ENCODE data around the gene EXOC4. TPM values are rescaled to one million over a fixed set of nuclear protein-coding genes. Genes with fewer than 3 reads are reported as not detected.

Gene EXOC4
- total and polyA plus RNA-seq, 2 experiments from 2014 or later = 23.9 to 51.7 TPM

- no peak overlapping the region for H3K27ac ChIP-seq
- H2AFZ ChIP-seq = no peak overlapping the region
- no peak for DNase-seq
- TF ChIP-seq EZH2phosphoT487 (IDR thresholded peaks at IDR 0.05; ENCODE audit: insufficient read depth, low read depth) (no peak), EZH2 (IDR thresholded peaks at IDR 0.05; ENCODE audit: insufficient read depth, poor library complexity, severe bottlenecking) (no peak)
- H3K4me1 ChIP-seq (ENCODE audit: insufficient read depth) = 0 out of 2 replicates have a peak, but pooled peaks cover 10% of the 10 kb centered on the region
- no peaks in the 10 kb centered on the region for H4K20me1 ChIP-seq (ENCODE audit: insufficient read depth)
- no peaks in the 10 kb centered on the region for H3K9me2 ChIP-seq (ENCODE audit: insufficient read depth)
- H3K4me2 ChIP-seq (ENCODE audit: unreplicated experiment) = no peak overlapping the region
- 66 to 75% methylated on average over 6 of the region's 6 CpGs for WGBS, 2 experiments (ENCODE audit: low coverage in 1 of 2, low lambda C conversion rate in 2 of 2, missing lambda C conversion rate in 2 of 2)
- in situ Hi-C loops (cut with MboI) = no loop called here
- H3K9ac ChIP-seq = no peak overlapping the region
- 0 out of 2 replicates have a peak, but pooled peaks cover 5% of the 10 kb centered on the region for H3K36me3 ChIP-seq (ENCODE audit: low read depth)
- no peaks in the 10 kb centered on the region for H3K27me3 ChIP-seq (replicated peaks; ENCODE audit: insufficient read depth)
- no peak overlapping the region for H3K4me3 ChIP-seq
- peaks cover 16% of the 10 kb centered on the region; the same call in 1 of the 2 replicates for H3K79me2 ChIP-seq (ENCODE audit: insufficient read depth)
- H3K9me3 ChIP-seq (ENCODE audit: low read depth) = no peaks in the 10 kb centered on the region
- peaks cover 6% of the 10 kb centered on the region; the same call in 1 of the 2 replicates for H3F3A ChIP-seq (ENCODE audit: insufficient read depth)
Measured at GRCh38 chr7:133293384-133294160, 40.7 kb downstream of the EXOC4 start.

- H3K9ac ChIP-seq = no peak overlapping the region
- no peaks in the 10 kb centered on the region for H3K27me3 ChIP-seq (replicated peaks; ENCODE audit: insufficient read depth)
- no peak overlapping the region for H3K27ac ChIP-seq
- no peaks in the 10 kb centered on the region for H4K20me1 ChIP-seq (ENCODE audit: insufficient read depth)
- 0 out of 2 replicates have a peak, but pooled peaks cover 10% of the 10 kb centered on the region for H3K4me1 ChIP-seq (ENCODE audit: insufficient read depth)
- H3K36me3 ChIP-seq (ENCODE audit: low read depth) = 0 out of 2 replicates have a peak, but pooled peaks cover 5% of the 10 kb centered on the region
- peaks cover 6% of the 10 kb centered on the region; the same call in 1 of the 2 replicates for H3F3A ChIP-seq (ENCODE audit: insufficient read depth)
- H3K9me3 ChIP-seq (ENCODE audit: low read depth) = no peaks in the 10 kb centered on the region
- no peak for TF ChIP-seq EZH2 (IDR thresholded peaks at IDR 0.05; ENCODE audit: insufficient read depth, poor library complexity, severe bottlenecking)
- TF ChIP-seq EZH2phosphoT487 (IDR thresholded peaks at IDR 0.05; ENCODE audit: insufficient read depth, low read depth) = no peak
- no peak overlapping the region for H3K4me2 ChIP-seq (ENCODE audit: unreplicated experiment)
- no peak overlapping the region for H3K4me3 ChIP-seq
- H3K9me2 ChIP-seq (ENCODE audit: insufficient read depth) = no peaks in the 10 kb centered on the region
- in situ Hi-C loops (cut with MboI) = no loop called here
- H2AFZ ChIP-seq = no peak overlapping the region
- peaks cover 16% of the 10 kb centered on the region; the same call in 1 of the 2 replicates for H3K79me2 ChIP-seq (ENCODE audit: insufficient read depth)
- no peak for DNase-seq
Measured at GRCh38 chr7:133294234-133294633, 41.4 kb downstream of the EXOC4 start.

- H3K27ac ChIP-seq = no peak overlapping the region
- no peaks in the 10 kb centered on the region for H3K9me3 ChIP-seq (ENCODE audit: low read depth)
- in situ Hi-C loops (cut with MboI) = no loop called here
- H2AFZ ChIP-seq = no peak overlapping the region
- 0 out of 2 replicates have a peak, but pooled peaks cover 2% of the 10 kb centered on the region for H3K4me1 ChIP-seq (ENCODE audit: insufficient read depth)
- H3F3A ChIP-seq (ENCODE audit: insufficient read depth) = no peaks in the 10 kb centered on the region
- no peak overlapping the region for H3K4me3 ChIP-seq
- DNase-seq = no peak
- no peak overlapping the region for H3K4me2 ChIP-seq (ENCODE audit: unreplicated experiment)
- 0 out of 2 replicates have a peak, but pooled peaks cover 5% of the 10 kb centered on the region for H3K36me3 ChIP-seq (ENCODE audit: low read depth)
- H3K9me2 ChIP-seq (ENCODE audit: insufficient read depth) = no peaks in the 10 kb centered on the region
- 97 to 99% methylated on average over 3 of the region's 3 CpGs for WGBS, 2 experiments (ENCODE audit: low coverage in 1 of 2, low lambda C conversion rate in 2 of 2, missing lambda C conversion rate in 2 of 2)
- no peaks in the 10 kb centered on the region for H3K27me3 ChIP-seq (replicated peaks; ENCODE audit: insufficient read depth)
- H3K79me2 ChIP-seq (ENCODE audit: insufficient read depth) = peaks cover 19% of the 10 kb centered on the region; the same call in 1 of the 2 replicates
- H4K20me1 ChIP-seq (ENCODE audit: insufficient read depth) = no peaks in the 10 kb centered on the region
- no peak for TF ChIP-seq EZH2phosphoT487 (IDR thresholded peaks at IDR 0.05; ENCODE audit: insufficient read depth, low read depth)
- TF ChIP-seq EZH2 (IDR thresholded peaks at IDR 0.05; ENCODE audit: insufficient read depth, poor library complexity, severe bottlenecking) = no peak
- H3K9ac ChIP-seq = no peak overlapping the region
Measured at GRCh38 chr7:133295484-133295883, 42.6 kb downstream of the EXOC4 start.

DNA sequence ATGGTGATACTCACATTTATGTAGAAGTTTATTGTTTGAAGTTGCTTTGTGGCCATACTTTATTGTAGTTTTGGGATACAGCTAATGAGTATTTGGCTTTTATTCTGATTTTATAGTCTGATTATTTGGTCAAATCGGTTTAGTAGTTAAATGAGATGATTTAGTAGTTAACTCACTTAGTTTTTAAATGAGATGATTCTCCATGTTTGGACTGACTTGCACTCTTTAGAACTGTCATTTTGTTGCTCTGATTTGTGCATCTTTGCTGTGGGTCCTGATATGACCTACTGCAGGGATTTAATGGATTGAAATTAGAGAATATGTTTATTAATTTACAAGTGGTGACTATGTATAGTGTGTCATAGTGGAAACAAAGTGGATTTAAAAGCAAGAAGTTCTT is 44.2 kb downstream of the EXOC4 start:
- H4K20me1 ChIP-seq (ENCODE audit: insufficient read depth) = no peaks in the 10 kb centered on the region
- H3K9ac ChIP-seq = no peak overlapping the region
- peaks cover 19% of the 10 kb centered on the region; the same call in 1 of the 2 replicates for H3K79me2 ChIP-seq (ENCODE audit: insufficient read depth)
- no peaks in the 10 kb centered on the region for H3K27me3 ChIP-seq (replicated peaks; ENCODE audit: insufficient read depth)
- no peaks in the 10 kb centered on the region for H3K9me2 ChIP-seq (ENCODE audit: insufficient read depth)
- no peak overlapping the region for H2AFZ ChIP-seq
- no peaks in the 10 kb centered on the region for H3K36me3 ChIP-seq (ENCODE audit: low read depth)
- no peak for TF ChIP-seq EZH2phosphoT487 (IDR thresholded peaks at IDR 0.05; ENCODE audit: insufficient read depth, low read depth)
- no peak for TF ChIP-seq EZH2 (IDR thresholded peaks at IDR 0.05; ENCODE audit: insufficient read depth, poor library complexity, severe bottlenecking)
- H3K4me1 ChIP-seq (ENCODE audit: insufficient read depth) = no peaks in the 10 kb centered on the region
- H3F3A ChIP-seq (ENCODE audit: insufficient read depth) = no peaks in the 10 kb centered on the region
- in situ Hi-C loops (cut with MboI) = no loop called here
- H3K9me3 ChIP-seq (ENCODE audit: low read depth) = no peaks in the 10 kb centered on the region
- no peak overlapping the region for H3K27ac ChIP-seq
- WGBS, 2 experiments (ENCODE audit: low coverage in 1 of 2, low lambda C conversion rate in 2 of 2, missing lambda C conversion rate in 2 of 2) = 91 to 96% methylated on average over 1 of the region's 1 CpG
- H3K4me3 ChIP-seq = no peak overlapping the region
- H3K4me2 ChIP-seq (ENCODE audit: unreplicated experiment) = no peak overlapping the region
- no peak for DNase-seq
